ENCODE measurements around the gene IGSF11.

- TF ChIP-seq CTCF (IDR thresholded peaks at IDR 0.05 in 8 of 11, conservative IDR thresholded peaks at IDR 0.05 in 3 of 11) = no peak
- TF ChIP-seq POLR2A (IDR thresholded peaks at IDR 0.05) = no peak
Measured at GRCh38 chr3:118963711-118964110, 70.9 kb downstream of the IGSF11 start.
